Hematopoietic multipotent progenitor cell treated with erythropoietin and hydrocortisone succinate and interleukin-3 and kit ligand, for 15 days (in vitro differentiated cells): Measurements from ENCODE around the gene SPATA13.
A peak's percentile ranks its signal among the peaks of the same experiment; 100 is the strongest.
"Not testable (repeated sequence)": the region's sequence is repeated elsewhere in the genome, so short reads cannot be mapped to it uniquely, and the experiment has no call there.

Source experiments
- DNase-seq: peaks from one replicate; pipeline ENCODE4 v3.0.0-alpha.2; 2015; ENCODE audit warnings: low spot score

The SPATA13 gene

DNA sequence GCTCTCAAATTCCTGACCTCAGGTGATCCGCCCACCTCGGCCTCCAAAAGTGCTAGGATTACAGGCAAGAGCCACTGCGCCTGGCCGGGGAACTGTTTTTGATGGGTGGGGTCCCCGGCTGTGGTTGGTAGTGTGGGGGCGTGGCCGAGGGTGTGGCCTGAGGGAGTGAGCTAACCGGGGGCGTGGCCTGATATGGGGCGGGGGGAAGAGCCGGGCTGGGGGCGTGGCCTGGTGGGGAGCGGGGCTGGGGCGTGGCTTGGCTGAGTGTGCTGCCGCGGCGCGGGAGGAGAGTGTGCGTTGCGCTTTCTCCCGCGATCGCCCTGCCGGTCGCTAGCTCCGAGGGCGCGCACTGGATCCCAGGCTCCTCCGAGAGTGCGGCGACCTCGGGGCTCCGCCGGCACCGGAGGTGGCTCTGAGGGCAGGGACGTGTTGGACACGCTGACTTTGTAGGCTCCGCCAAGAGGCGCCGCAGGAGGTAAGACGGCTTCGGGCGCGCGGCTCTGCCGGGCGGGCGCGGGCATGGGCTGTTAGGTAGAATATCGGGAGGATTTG is at the start of gene SPATA13:
Gene SPATA13 (plus strand): TSS at position 263 of the 552 bp plus-strand sequence. CDS start 62,210 bp downstream, outside the sequence.
- peak; percentile 92 for DNase-seq

DNA sequence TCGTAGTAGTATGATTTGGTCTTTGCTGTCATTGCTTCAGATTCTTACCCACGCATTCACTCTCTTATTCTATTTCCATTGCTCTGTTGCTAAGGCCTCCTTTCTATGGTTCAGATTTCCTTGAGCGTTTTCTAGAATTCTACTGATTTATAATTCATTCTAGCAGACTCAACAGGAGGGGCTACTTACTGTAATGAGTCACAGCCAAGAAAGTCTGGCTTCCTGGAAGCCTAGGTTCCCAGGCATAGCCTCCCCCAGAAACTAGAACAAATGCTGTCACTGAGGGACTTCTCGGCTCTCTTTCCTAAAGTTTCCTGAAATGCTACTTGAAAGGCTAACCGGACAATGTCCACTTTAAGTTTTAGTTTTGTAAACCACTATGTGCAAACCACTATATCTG is 47.7 kb upstream of the SPATA13 start:
- DNase-seq: no peak

GRCh38 chr13:24115671-24116070 is 44.8 kb upstream of the SPATA13 start:
- no peak for DNase-seq

GRCh38 chr13:24116131-24116530 is 44.4 kb upstream of the SPATA13 start:
- DNase-seq: no peak

GRCh38 chr13:24118576-24118975 is 41.9 kb upstream of the SPATA13 start:
- DNase-seq: no peak

GRCh38 chr13:24119626-24120508 is 40.7 kb upstream of the SPATA13 start:
- no peak for DNase-seq

GRCh38 chr13:24122045-24122444 is 38.5 kb upstream of the SPATA13 start:
- not testable (repeated sequence) for DNase-seq

GRCh38 chr13:24122569-24122968 is 38.0 kb upstream of the SPATA13 start:
- DNase-seq: no peak

DNA sequence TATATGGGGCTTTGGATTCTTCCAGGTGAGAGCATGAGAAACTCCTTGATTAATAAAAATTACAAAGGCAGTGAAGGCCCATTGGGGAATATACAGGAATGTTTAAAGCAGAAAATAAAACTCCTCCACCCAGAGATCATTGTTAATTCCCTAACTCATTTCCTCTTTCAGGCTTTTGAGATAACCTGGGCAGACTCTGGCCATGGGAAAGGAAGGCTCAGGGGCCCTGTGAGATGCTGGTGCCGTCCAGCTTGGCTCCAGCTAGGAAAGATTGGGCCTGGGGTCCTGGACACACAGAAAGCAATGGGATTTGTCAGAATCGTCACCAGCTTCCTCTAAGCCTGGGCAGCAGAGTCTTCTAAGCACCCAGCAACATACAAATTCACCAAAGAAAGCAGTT is 36.8 kb upstream of the SPATA13 start:
- DNase-seq: no peak

DNA sequence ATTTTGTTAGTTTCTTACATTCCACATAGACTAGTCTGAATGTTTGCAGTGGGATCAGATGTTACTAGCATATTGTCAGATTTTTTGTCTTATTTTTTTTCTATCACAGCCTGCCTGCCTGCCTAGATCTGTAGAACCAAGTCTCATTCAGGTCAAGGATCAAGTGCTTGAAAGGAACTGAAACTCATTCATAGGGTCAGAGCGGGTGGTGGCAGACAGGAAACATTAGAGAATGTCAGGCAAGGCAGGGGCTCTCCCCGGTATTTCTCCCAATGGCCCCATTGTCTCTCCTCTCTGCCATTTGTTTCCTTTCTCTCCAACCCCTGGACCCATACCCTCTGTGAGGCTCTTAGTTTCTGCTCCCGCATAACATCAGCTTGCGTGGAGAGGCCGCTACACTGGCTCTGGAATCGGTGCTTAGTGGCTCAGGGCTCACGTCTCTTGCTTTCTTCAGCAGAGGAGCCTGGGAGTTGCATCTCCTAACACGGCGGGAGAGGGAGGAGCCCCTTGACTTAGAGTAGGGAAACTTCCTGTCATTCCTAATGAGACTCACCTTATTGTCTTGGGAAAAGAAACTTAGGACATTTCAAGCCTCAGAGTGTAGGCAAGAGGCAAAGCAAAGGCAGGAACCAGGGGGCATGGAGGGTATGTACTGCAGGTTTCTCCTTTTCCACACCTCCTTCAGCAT is 35.6 kb upstream of the SPATA13 start:
- no peak for DNase-seq

DNA sequence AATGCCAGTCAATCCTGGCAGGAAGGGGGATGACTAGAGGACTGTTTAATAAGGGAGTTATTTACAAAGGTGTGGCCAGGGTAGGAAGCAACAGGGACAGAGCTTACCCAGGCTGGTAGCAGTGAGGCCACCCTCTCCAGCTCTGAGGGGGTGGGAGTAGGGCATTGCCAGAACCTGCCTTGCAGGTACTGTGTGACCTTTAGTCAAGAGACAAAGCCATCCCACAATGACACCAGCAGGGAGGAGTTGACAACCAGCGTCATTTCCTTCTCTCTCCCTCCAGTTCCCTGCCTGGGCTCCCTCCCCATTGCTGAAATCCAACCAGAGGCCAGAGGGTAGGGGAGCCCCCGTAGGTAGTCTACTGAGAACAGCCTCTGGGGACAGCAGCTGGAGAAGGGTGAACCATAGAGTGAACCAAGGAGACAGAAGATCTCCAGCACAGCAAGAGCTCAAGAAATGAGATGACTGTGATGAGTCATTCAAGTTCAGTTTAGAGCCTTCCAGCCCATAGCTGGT is 33.3 kb upstream of the SPATA13 start:
- no peak for DNase-seq

DNA sequence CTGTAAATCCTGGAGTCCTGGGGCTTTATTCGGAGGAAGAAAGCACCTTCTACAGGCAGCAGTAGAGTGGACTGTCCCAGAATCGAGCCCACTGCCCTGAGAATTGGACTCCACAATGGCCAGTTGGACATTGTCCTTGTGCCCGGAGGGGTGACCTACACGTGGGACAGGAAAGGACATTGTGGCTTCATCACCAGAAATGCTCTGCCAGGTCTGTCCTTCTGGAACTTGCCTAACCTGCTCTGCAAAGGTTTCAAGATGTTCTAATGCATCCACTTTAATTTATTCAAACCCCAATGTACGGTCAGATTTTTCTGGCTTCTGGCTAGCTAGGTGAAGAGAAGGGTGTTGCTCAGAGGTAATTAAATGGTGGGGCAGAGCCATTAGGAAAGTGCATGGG is 32.4 kb upstream of the SPATA13 start:
- DNase-seq: no peak

DNA sequence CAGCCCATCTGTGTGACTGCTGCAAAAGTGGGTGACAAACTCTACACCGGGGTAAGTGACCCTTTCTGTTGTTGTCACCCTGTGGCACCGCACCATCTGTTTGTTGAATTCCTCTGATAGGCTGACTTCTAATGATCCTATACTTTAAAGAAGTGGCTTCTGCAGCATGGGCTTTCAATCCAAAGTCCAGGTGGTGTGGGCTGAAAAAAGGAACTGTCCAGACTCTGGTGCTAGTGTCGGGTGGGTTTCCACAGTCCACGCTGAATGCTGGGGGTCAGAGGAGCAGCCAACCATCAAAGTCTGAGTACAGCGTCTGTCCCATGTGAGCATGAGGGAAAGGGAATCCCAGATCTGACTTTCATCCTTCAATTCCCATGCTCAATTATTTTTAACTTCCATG is 31.6 kb upstream of the SPATA13 start:
- no peak for DNase-seq

GRCh38 chr13:24129914-24130774 is 30.4 kb upstream of the SPATA13 start:
- no peak for DNase-seq

DNA sequence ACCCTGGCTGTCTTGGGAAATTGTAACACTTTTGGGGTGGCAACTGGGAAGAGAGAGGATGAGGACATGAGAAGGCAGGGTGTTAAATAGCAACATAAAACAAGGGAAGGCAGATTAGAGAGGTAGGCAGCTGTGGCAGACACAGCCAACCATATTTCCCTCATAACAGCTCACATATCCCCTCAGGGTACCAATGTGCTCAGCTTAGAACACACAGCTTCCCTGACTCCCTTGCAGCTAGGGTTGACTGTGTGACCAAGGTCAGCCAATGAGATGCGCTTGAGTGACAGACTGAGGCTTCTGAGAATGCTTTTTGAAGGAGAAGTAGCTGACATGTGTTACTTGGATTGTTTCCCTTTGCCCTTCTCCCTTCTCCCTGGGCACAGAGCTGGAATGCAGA is 28.8 kb upstream of the SPATA13 start:
- DNase-seq: no peak

- DNase-seq: no peak
Observed at GRCh38 chr13:24133021-24133795, 27.3 kb upstream of the SPATA13 start.

- DNase-seq: no peak
Observed at GRCh38 chr13:24134231-24134630, 26.3 kb upstream of the SPATA13 start.

DNA sequence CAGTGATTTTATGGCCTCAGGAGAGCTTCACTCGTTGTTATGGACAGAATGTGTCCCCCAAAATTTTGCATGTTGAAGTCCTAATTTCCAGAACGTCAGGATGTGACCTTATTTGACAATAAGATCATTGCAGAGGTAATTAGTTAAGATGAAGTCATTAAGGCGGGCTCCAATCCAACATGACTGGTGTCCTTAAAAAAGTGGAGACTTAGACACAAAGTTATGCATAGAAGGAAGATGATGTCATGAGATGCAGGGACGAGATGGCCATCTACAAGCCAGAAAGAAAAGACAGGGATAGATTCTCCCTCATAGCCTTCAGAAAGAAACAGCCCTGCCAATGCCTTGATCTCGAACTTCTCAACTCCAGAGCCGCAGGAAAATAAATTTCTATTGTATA is 25.8 kb upstream of the SPATA13 start:
- no peak for DNase-seq

DNA sequence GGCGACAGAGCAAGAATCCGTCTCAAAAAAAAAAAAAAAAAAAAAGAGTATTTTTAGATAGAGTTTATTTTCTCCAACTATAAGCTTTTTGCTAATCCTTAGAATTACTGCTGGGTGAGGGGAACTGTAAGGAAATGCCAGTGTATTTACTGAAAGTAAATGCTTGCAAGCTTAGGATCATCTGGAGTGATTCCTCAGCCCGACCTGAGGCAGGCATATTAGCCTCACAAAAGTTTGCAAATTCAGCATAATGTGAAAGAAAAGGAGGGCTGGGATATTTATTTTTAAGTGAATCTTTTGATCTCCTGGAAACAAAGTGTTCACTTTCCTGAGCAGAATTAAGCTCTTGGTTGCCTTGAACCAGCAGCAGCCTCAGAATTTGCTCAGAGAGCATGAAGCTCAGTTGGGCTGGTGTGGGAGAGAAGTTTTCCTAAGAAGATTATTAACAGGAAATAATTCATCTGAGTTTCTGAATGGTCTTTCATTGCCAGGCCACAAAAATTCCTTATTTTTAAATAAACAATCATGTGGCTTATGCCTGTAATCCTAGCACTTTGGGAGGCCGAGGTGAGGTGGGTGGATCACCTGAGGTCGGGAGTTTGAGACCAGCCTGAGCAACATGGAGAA is 24.7 kb upstream of the SPATA13 start:
- DNase-seq: no peak

DNA sequence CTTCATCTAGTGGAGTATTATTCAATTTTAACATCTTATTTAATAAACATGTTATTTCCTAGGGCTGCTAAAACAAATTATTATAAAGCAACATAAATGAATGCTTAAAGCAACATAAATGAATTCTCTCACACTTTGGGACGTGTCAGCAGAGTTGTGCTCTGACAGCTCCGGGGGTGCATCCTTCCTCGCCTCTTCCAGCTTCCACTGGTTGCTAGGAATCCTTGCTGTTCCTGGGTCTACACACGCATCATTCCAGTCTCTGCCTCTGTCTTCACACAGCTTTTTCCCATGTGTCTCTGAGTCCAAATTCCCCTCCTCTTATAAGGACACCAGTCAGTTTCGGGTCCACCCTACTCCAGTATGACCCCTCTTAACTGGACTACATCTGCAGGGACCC is 21.6 kb upstream of the SPATA13 start:
- no peak for DNase-seq
